Measurements from ENCODE around the gene TMEM125.

Gene TMEM125

GRCh38 chr1:43256675-43257570 is 12.9 kb upstream of the TMEM125 start:
- Histone ChIP-seq H3K4me1 (ENCODE audit: insufficient read depth, low read length, poor library complexity, severe bottlenecking) (no peaks in the 10 kb centered on the region), H3K4me3 (ENCODE audit: low read length, poor library complexity, severe bottlenecking) (no peak overlapping the region), H3K4me2 (ENCODE audit: low read depth, low read length, poor library complexity, severe bottlenecking) (no peak overlapping the region), H3K9ac (ENCODE audit: low read depth, low read length, poor library complexity, severe bottlenecking) (no peak overlapping the region), H3F3A (ENCODE audit: low read depth) (no peaks in the 10 kb centered on the region), H3K79me2 (ENCODE audit: insufficient read depth, low read length) (no peaks in the 10 kb centered on the region), H2AFZ (ENCODE audit: low read length) (no peak overlapping the region), H3K36me3 (ENCODE audit: insufficient read depth, low read length) (no peaks in the 10 kb centered on the region), H4K20me1 (ENCODE audit: insufficient read depth, low read length, poor library complexity, severe bottlenecking) (no peaks in the 10 kb centered on the region), H3K9me3 (ENCODE audit: insufficient read depth, low read depth, low read length) (0 out of 2 replicates have a peak, but pooled peaks cover 4% of the 10 kb centered on the region), H3K9me2 (replicated peaks; ENCODE audit: low read depth, low read length) (no peaks in the 10 kb centered on the region), H3K27me3 (ENCODE audit: insufficient read depth, low read length, poor library complexity, severe bottlenecking) (no peaks in the 10 kb centered on the region)
- TF ChIP-seq EZH2phosphoT487 (IDR thresholded peaks at IDR 0.05; ENCODE audit: borderline replicate concordance) = no peak
- TF ChIP-seq, protein P1, sequence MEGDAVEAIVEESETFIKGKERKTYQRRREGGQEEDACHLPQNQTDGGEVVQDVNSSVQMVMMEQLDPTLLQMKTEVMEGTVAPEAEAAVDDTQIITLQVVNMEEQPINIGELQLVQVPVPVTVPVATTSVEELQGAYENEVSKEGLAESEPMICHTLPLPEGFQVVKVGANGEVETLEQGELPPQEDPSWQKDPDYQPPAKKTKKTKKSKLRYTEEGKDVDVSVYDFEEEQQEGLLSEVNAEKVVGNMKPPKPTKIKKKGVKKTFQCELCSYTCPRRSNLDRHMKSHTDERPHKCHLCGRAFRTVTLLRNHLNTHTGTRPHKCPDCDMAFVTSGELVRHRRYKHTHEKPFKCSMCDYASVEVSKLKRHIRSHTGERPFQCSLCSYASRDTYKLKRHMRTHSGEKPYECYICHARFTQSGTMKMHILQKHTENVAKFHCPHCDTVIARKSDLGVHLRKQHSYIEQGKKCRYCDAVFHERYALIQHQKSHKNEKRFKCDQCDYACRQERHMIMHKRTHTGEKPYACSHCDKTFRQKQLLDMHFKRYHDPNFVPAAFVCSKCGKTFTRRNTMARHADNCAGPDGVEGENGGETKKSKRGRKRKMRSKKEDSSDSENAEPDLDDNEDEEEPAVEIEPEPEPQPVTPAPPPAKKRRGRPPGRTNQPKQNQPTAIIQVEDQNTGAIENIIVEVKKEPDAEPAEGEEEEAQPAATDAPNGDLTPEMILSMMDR (conservative IDR thresholded peaks at IDR 0.05; ENCODE audit: low read length) = no peak

DNA sequence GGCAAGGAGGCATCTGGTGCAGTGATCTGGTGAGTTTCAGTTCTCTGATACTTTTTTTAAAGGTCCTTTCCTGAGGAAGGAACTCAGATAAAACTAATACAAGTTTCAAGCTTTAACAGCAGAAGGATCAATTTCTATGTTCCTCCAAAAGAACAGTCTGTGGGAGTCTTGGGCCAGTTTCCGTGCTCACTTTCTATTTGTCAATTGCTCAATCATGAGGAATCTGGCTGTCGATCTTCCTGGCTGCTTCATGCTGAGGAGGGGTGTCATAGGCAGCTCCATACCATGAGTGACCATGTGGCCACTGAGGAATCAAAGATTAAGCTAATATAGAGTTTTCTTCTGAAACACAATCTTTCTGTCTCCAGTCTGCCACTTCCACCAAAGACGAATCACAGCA is 11.4 kb upstream of the TMEM125 start:
- Histone ChIP-seq H3K79me2 (ENCODE audit: insufficient read depth, low read length) (no peaks in the 10 kb centered on the region), H3K36me3 (ENCODE audit: insufficient read depth, low read length) (no peaks in the 10 kb centered on the region), H3K4me2 (ENCODE audit: low read depth, low read length, poor library complexity, severe bottlenecking) (no peak overlapping the region), H3K9me2 (replicated peaks; ENCODE audit: low read depth, low read length) (no peaks in the 10 kb centered on the region), H3K4me1 (ENCODE audit: insufficient read depth, low read length, poor library complexity, severe bottlenecking) (no peaks in the 10 kb centered on the region), H3F3A (ENCODE audit: low read depth) (no peaks in the 10 kb centered on the region), H3K27me3 (ENCODE audit: insufficient read depth, low read length, poor library complexity, severe bottlenecking) (peaks cover 9% of the 10 kb centered on the region), H2AFZ (ENCODE audit: low read length) (no peak overlapping the region), H4K20me1 (ENCODE audit: insufficient read depth, low read length, poor library complexity, severe bottlenecking) (no peaks in the 10 kb centered on the region), H3K9ac (ENCODE audit: low read depth, low read length, poor library complexity, severe bottlenecking) (no peak overlapping the region), H3K4me3 (ENCODE audit: low read length, poor library complexity, severe bottlenecking) (no peak overlapping the region), H3K9me3 (ENCODE audit: insufficient read depth, low read depth, low read length) (0 out of 2 replicates have a peak, but pooled peaks cover 4% of the 10 kb centered on the region)
- TF ChIP-seq, protein P1 (conservative IDR thresholded peaks at IDR 0.05; ENCODE audit: low read length) = no peak
- TF ChIP-seq EZH2phosphoT487 (IDR thresholded peaks at IDR 0.05; ENCODE audit: borderline replicate concordance) = no peak

- Histone ChIP-seq H3F3A (ENCODE audit: low read depth) (no peaks in the 10 kb centered on the region), H3K36me3 (ENCODE audit: insufficient read depth, low read length) (no peaks in the 10 kb centered on the region), H3K9me3 (ENCODE audit: insufficient read depth, low read depth, low read length) (no peaks in the 10 kb centered on the region), H3K4me3 (ENCODE audit: low read length, poor library complexity, severe bottlenecking) (no peak overlapping the region), H3K79me2 (ENCODE audit: insufficient read depth, low read length) (no peaks in the 10 kb centered on the region), H3K4me1 (ENCODE audit: insufficient read depth, low read length, poor library complexity, severe bottlenecking) (no peaks in the 10 kb centered on the region), H3K27me3 (ENCODE audit: insufficient read depth, low read length, poor library complexity, severe bottlenecking) (peaks cover 42% of the 10 kb centered on the region), H2AFZ (ENCODE audit: low read length) (no peak overlapping the region), H3K9ac (ENCODE audit: low read depth, low read length, poor library complexity, severe bottlenecking) (no peak overlapping the region), H3K4me2 (ENCODE audit: low read depth, low read length, poor library complexity, severe bottlenecking) (no peak overlapping the region), H4K20me1 (ENCODE audit: insufficient read depth, low read length, poor library complexity, severe bottlenecking) (no peaks in the 10 kb centered on the region), H3K9me2 (replicated peaks; ENCODE audit: low read depth, low read length) (no peaks in the 10 kb centered on the region)
- no peak for TF ChIP-seq EZH2phosphoT487 (IDR thresholded peaks at IDR 0.05; ENCODE audit: borderline replicate concordance)
- TF ChIP-seq, protein P1 (conservative IDR thresholded peaks at IDR 0.05; ENCODE audit: low read length) = no peak
Measured at GRCh38 chr1:43265431-43265830, 4.4 kb upstream of the TMEM125 start.
